Head of caudate nucleus (tissue), 42 donors: Measurements from ENCODE around the gene HSP90AB1.
A peak's percentile ranks its signal among the peaks of the same experiment; 100 is the strongest.

Experiments used
- DNase-seq, 42 donors: peaks; one replicate each; pipeline versions ENCODE4 v3.0.0 to v3.0.0-alpha.2; 2020 to 2021; ENCODE audit warnings: mixed read lengths in 7 of 42
- intact Hi-C: fragments of 100-400 bp; cut with DNase I; formaldehyde crosslinking; loops from one replicate; pipeline ENCODE4 v1.15.0; 2022

The HSP90AB1 gene

GRCh38 chr6:44232676-44233566, 14.0 kb upstream of the HSP90AB1 start:
- intact Hi-C loops = loop anchor here (10.0 kb wide), 1 partner anchor 128 kb away; no protein-coding TSS in a partner anchor

GRCh38 chr6:44233567-44234100, 13.3 kb upstream of the HSP90AB1 start:
- intact Hi-C loops = loop anchor here (2.0 to 10.0 kb wide), 2 partner anchors 61 to 129 kb away; no protein-coding TSS in a partner anchor
- no peak for DNase-seq

More at GRCh38 chr6:44232676-44233566, 14.0 kb upstream of the HSP90AB1 start:
- DNase-seq = peak in 1 of 42 donors; percentile 34

GRCh38 chr6:44234101-44235025, 12.5 kb upstream of the HSP90AB1 start:
- peak; percentile 79 to 97 (median 90) for DNase-seq
- intact Hi-C loops = loop anchor here (2.0 to 10.0 kb wide), 2 partner anchors 62 to 130 kb away; no protein-coding TSS in a partner anchor

GRCh38 chr6:44235269-44235668, 11.6 kb upstream of the HSP90AB1 start:
- intact Hi-C loops = loop anchor here (2.0 to 10.0 kb wide), 2 partner anchors 62 to 130 kb away; no protein-coding TSS in a partner anchor
- no peak for DNase-seq

- intact Hi-C loops = loop anchor here (2.0 to 10.0 kb wide), 2 partner anchors 63 to 131 kb away; no protein-coding TSS in a partner anchor
- peak in 1 of 42 donors; percentile 6 for DNase-seq
Measured at GRCh38 chr6:44235891-44236516, 10.9 kb upstream of the HSP90AB1 start.

GRCh38 chr6:44237021-44237812, 9.7 kb upstream of the HSP90AB1 start:
- peak; percentile 62 to 96 (median 82) for DNase-seq
- intact Hi-C loops = loop anchor here (10.0 kb wide), 1 partner anchor 132 kb away; no protein-coding TSS in a partner anchor

- peak; percentile 65 to 93 (median 86) for DNase-seq
- intact Hi-C loops = loop anchor here (10.0 kb wide), 1 partner anchor 133 kb away; no protein-coding TSS in a partner anchor
Measured at GRCh38 chr6:44237813-44238433, 9.0 kb upstream of the HSP90AB1 start.

- intact Hi-C loops = loop anchor here (10.0 kb wide), 1 partner anchor 134 kb away; no protein-coding TSS in a partner anchor
- peak in 1 of 42 donors; percentile 12 for DNase-seq
Measured at GRCh38 chr6:44238687-44239350, 8.1 kb upstream of the HSP90AB1 start.

- intact Hi-C loops = no loop called here
- DNase-seq = peak in 1 of 42 donors; percentile 28
Measured at GRCh38 chr6:44243345-44243744, 3.6 kb upstream of the HSP90AB1 start.

- no peak for DNase-seq
Measured at GRCh38 chr6:44245391-44245911, 1.4 kb upstream of the HSP90AB1 start.

GRCh38 chr6:44245912-44246662, 814 bp upstream of the HSP90AB1 start:
- DNase-seq = peak; percentile 61 to 93 (median 84)
- intact Hi-C loops = no loop called here

More at GRCh38 chr6:44245391-44245911, 1.4 kb upstream of the HSP90AB1 start:
- intact Hi-C loops = no loop called here

- DNase-seq = peak in 41 of 42 donors; percentile 41 to 88 (median 74)
- intact Hi-C loops = no loop called here
Measured at GRCh38 chr6:44247338-44248302, 719 bp downstream of the HSP90AB1 start.

- intact Hi-C loops = no loop called here
- DNase-seq = no peak
Measured at GRCh38 chr6:44248579-44248978, 1.7 kb downstream of the HSP90AB1 start.

- DNase-seq = peak in 1 of 42 donors; percentile 29
- intact Hi-C loops = no loop called here
Measured at GRCh38 chr6:44249082-44249748, 2.3 kb downstream of the HSP90AB1 start.
